GM12875 (cell line): ENCODE results near the gene MRTFA.
"Not testable (repeated sequence)": the region's sequence is repeated elsewhere in the genome, so short reads cannot be mapped to it uniquely, and the experiment has no call there.

Source experiments
- H3K4me3 ChIP-seq: one replicate; pipeline ENCODE4 v1.5.1; 2011; ENCODE audit warnings: low read depth, low read length, control low read depth
- CTCF ChIP-seq: IDR thresholded peaks from 2 replicates; pipeline ENCODE4 v1.5.1; 2011; ENCODE audit warnings: low read depth, mild to moderate bottlenecking, control low read depth, inconsistent platforms, low read length, moderate library complexity, borderline replicate concordance; ENCODE audit not compliant: insufficient read depth

MRTFA gene

GRCh38 chr22:40556641-40557040 lies 79.9 kb downstream of the MRTFA start:
- no peak for TF ChIP-seq CTCF
- H3K4me3 ChIP-seq = no peak overlapping the region

DNA sequence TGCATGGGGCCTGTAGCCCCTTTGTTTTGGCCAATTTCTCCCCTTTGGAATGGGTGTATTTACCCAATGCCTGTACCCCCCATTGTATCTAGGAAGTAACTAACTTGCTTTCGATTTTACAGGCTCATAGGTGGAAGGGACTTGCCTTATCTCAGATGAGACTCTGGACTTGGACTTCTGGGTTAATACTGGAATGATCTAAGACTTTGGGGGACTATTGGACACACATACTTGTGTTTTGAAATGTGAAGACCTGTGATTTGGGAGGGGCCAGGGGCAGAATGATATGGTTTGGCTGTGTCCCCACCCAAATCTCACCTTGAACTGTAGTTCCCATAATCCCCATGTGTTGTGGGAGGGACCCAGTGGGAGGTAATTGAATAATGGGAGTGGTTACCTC lies 82.5 kb downstream of the MRTFA start:
- not testable (repeated sequence) for H3K4me3 ChIP-seq

DNA sequence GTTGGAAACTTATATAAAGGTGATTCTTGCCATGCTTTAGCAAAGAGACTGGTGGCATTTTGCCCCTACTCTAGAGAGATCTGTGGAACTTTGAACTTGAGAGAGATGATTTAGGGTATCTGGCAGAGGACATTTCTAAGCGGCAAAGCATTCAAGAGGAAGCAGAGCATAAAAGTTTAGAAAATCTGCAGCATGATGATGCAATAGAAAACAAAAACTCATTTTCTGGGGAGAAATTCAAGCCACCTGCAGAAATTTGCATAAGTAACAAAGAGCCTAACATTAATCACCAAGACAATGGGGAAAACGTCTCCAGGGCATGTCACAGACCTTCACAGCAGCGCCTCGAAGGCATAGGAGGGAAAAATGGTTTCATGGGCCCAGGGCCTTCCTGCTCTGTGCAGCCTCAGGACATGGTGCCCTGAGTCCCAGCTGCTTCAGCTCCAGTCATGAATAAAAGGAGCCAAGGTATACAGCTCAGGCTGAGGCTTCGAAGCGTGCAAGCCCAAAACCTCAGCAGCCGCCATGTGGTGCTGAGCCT lies 83.4 kb downstream of the MRTFA start:
- TF ChIP-seq CTCF = no peak
- no peak overlapping the region for H3K4me3 ChIP-seq

DNA sequence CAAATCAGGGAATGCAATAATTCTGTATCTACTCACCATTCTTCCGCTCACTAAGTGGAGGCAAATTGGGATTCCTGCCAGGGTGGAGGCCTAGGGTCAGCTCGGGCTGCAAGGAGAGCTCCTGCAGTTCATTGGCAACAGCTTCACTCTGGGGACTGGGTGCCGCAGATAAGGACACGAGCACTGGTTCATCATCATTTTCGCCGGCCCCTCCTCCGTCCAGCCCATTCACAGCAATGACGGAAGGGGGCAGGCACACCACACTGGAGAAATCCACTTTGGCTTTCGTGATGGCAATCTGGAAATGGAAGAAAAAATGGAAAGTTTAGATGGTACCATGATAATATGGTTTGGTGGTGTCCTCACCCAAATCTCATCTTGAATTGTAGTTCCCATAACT lies 84.4 kb downstream of the MRTFA start:
- H3K4me3 ChIP-seq = no peak overlapping the region
- no peak for TF ChIP-seq CTCF

GRCh38 chr22:40547729-40548143 lies 88.8 kb downstream of the MRTFA start:
- no peak overlapping the region for H3K4me3 ChIP-seq
- no peak for TF ChIP-seq CTCF

DNA sequence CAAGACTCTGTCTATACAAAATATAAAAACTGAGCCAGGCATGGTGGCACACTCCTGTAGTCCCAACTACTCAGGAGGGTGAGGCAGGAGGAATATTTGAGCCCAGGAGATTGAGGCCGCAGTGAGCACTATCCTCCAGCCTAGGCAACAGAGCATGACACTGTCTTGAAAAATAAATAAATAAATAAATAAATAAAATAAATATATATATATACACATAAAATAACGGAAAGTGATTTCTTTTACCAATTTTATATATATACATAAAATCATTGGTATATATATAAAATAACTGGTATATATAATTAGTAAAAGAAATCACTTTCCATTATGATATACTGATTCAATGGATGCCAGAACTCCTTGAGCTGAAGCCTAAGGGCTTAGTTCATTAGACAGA lies 91.8 kb downstream of the MRTFA start:
- no peak for TF ChIP-seq CTCF
- H3K4me3 ChIP-seq = no peak overlapping the region

DNA sequence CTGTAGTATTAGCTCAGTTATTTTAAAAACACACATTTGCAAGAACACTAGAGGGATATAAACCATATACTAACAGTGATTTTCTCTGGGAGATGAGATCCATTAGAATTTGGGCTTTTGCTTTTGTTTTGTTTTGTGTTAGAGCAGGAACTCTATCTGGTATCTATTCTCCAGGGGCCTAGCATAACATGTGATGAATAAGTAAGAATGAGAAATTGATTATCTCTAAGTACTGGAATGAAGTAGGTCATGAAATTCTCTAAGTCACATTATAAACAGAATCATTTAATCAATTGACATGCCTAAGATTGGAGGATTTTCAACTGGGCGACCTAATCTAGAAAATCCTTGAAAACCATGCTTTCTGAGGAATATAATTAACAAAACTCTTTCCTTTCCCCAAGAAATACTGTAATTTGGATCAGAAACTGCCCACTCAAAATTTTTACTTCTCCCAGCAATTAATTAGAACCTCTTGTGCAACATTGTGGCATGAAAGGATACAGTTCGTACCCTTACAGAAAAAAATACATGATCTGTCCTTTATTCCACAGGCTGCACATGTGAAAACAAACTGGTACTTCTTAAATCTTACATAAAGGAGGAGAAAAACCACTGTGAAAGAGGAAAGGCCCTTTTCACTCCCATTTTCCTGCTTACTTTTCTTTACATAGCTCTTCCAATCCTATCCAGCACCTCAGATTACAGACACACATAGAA lies 93.5 kb downstream of the MRTFA start:
- no peak overlapping the region for H3K4me3 ChIP-seq
- no peak for TF ChIP-seq CTCF
